ENCODE data around the gene SPATA20.

- no peak for TF ChIP-seq SP1 (IDR thresholded peaks at IDR 0.05; ENCODE audit: low read depth, low read length)
- no peak for TF ChIP-seq YY1 (IDR thresholded peaks at IDR 0.05; ENCODE audit: low read depth, low read length)
- TF ChIP-seq POLR2A (IDR thresholded peaks at IDR 0.05; ENCODE audit: control extremely low read depth in 1 of 2, low read depth in 2 of 2, low read length in 2 of 2) = no peak
- TF ChIP-seq, protein P1, sequence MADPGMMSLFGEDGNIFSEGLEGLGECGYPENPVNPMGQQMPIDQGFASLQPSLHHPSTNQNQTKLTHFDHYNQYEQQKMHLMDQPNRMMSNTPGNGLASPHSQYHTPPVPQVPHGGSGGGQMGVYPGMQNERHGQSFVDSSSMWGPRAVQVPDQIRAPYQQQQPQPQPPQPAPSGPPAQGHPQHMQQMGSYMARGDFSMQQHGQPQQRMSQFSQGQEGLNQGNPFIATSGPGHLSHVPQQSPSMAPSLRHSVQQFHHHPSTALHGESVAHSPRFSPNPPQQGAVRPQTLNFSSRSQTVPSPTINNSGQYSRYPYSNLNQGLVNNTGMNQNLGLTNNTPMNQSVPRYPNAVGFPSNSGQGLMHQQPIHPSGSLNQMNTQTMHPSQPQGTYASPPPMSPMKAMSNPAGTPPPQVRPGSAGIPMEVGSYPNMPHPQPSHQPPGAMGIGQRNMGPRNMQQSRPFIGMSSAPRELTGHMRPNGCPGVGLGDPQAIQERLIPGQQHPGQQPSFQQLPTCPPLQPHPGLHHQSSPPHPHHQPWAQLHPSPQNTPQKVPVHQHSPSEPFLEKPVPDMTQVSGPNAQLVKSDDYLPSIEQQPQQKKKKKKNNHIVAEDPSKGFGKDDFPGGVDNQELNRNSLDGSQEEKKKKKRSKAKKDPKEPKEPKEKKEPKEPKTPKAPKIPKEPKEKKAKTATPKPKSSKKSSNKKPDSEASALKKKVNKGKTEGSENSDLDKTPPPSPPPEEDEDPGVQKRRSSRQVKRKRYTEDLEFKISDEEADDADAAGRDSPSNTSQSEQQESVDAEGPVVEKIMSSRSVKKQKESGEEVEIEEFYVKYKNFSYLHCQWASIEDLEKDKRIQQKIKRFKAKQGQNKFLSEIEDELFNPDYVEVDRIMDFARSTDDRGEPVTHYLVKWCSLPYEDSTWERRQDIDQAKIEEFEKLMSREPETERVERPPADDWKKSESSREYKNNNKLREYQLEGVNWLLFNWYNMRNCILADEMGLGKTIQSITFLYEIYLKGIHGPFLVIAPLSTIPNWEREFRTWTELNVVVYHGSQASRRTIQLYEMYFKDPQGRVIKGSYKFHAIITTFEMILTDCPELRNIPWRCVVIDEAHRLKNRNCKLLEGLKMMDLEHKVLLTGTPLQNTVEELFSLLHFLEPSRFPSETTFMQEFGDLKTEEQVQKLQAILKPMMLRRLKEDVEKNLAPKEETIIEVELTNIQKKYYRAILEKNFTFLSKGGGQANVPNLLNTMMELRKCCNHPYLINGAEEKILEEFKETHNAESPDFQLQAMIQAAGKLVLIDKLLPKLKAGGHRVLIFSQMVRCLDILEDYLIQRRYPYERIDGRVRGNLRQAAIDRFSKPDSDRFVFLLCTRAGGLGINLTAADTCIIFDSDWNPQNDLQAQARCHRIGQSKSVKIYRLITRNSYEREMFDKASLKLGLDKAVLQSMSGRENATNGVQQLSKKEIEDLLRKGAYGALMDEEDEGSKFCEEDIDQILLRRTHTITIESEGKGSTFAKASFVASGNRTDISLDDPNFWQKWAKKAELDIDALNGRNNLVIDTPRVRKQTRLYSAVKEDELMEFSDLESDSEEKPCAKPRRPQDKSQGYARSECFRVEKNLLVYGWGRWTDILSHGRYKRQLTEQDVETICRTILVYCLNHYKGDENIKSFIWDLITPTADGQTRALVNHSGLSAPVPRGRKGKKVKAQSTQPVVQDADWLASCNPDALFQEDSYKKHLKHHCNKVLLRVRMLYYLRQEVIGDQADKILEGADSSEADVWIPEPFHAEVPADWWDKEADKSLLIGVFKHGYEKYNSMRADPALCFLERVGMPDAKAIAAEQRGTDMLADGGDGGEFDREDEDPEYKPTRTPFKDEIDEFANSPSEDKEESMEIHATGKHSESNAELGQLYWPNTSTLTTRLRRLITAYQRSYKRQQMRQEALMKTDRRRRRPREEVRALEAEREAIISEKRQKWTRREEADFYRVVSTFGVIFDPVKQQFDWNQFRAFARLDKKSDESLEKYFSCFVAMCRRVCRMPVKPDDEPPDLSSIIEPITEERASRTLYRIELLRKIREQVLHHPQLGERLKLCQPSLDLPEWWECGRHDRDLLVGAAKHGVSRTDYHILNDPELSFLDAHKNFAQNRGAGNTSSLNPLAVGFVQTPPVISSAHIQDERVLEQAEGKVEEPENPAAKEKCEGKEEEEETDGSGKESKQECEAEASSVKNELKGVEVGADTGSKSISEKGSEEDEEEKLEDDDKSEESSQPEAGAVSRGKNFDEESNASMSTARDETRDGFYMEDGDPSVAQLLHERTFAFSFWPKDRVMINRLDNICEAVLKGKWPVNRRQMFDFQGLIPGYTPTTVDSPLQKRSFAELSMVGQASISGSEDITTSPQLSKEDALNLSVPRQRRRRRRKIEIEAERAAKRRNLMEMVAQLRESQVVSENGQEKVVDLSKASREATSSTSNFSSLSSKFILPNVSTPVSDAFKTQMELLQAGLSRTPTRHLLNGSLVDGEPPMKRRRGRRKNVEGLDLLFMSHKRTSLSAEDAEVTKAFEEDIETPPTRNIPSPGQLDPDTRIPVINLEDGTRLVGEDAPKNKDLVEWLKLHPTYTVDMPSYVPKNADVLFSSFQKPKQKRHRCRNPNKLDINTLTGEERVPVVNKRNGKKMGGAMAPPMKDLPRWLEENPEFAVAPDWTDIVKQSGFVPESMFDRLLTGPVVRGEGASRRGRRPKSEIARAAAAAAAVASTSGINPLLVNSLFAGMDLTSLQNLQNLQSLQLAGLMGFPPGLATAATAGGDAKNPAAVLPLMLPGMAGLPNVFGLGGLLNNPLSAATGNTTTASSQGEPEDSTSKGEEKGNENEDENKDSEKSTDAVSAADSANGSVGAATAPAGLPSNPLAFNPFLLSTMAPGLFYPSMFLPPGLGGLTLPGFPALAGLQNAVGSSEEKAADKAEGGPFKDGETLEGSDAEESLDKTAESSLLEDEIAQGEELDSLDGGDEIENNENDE (IDR thresholded peaks at IDR 0.05; ENCODE audit: insufficient replicate concordance, low read length) = no peak
- TF ChIP-seq EP300 (IDR thresholded peaks at IDR 0.05; ENCODE audit: borderline replicate concordance in 1 of 2, low read depth in 2 of 2, low read length in 2 of 2) = no peak
- TF ChIP-seq, protein P2, sequence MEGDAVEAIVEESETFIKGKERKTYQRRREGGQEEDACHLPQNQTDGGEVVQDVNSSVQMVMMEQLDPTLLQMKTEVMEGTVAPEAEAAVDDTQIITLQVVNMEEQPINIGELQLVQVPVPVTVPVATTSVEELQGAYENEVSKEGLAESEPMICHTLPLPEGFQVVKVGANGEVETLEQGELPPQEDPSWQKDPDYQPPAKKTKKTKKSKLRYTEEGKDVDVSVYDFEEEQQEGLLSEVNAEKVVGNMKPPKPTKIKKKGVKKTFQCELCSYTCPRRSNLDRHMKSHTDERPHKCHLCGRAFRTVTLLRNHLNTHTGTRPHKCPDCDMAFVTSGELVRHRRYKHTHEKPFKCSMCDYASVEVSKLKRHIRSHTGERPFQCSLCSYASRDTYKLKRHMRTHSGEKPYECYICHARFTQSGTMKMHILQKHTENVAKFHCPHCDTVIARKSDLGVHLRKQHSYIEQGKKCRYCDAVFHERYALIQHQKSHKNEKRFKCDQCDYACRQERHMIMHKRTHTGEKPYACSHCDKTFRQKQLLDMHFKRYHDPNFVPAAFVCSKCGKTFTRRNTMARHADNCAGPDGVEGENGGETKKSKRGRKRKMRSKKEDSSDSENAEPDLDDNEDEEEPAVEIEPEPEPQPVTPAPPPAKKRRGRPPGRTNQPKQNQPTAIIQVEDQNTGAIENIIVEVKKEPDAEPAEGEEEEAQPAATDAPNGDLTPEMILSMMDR (IDR thresholded peaks at IDR 0.05; ENCODE audit: control extremely low read depth in 1 of 3, insufficient read depth in 1 of 3, low read depth in 1 of 3, low read length in 3 of 3) = no peak
- TF ChIP-seq SIN3A (conservative IDR thresholded peaks at IDR 0.05 in 1 of 2, IDR thresholded peaks at IDR 0.05 in 1 of 2; ENCODE audit: low read depth in 1 of 2, low read length in 2 of 2) = no peak
- no peak for TF ChIP-seq RFX5 (IDR thresholded peaks at IDR 0.05; ENCODE audit: borderline replicate concordance, low read depth, low read length)
- TF ChIP-seq MAX (IDR thresholded peaks at IDR 0.05) = no peak
- TF ChIP-seq, protein P3, sequence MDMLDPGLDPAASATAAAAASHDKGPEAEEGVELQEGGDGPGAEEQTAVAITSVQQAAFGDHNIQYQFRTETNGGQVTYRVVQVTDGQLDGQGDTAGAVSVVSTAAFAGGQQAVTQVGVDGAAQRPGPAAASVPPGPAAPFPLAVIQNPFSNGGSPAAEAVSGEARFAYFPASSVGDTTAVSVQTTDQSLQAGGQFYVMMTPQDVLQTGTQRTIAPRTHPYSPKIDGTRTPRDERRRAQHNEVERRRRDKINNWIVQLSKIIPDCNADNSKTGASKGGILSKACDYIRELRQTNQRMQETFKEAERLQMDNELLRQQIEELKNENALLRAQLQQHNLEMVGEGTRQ (IDR thresholded peaks at IDR 0.05; ENCODE audit: low read length) = no peak
Measured at GRCh38 chr17:50585891-50586290, 38.9 kb downstream of the SPATA20 start.
